SK-N-SH (cell line): ENCODE data around the gene ALOXE3. TPM values are rescaled to one million over a fixed set of nuclear protein-coding genes. Genes with fewer than 3 reads are reported as not detected.
A peak's percentile ranks its signal among the peaks of the same experiment; 100 is the strongest.

Experiments
- CTCF ChIA-PET: fragments of 300-600, 350-600 bp; formaldehyde crosslinking; extraction: SDS; loops from one replicate; lab custom pipeline; 2021; lab: Yijun Ruan, JAX
- POLR2A ChIA-PET: fragments of 350-600 bp; sonication (Branson Sonifier 250); formaldehyde crosslinking; extraction: SDS; loops from one replicate; lab custom pipeline; 2020; ENCODE audit warnings: antibody characterized with exemption, inconsistent platforms; lab: Yijun Ruan, JAX
- DNase-seq: peaks from one replicate; pipeline ENCODE4 v3.0.0; 2012
- H2AFZ ChIP-seq: fragments of 200-600 bp; sonication (generic); 2 replicates; pipeline ENCODE4 v1.8.1; 2016; ENCODE audit warnings: antibody characterized with exemption, mild to moderate bottlenecking, low read depth
- H3F3A ChIP-seq: fragments of 200-600 bp; sonication (generic); replicated peaks from 2 replicates; pipeline ENCODE3; 2016; ENCODE audit warnings: antibody characterized with exemption, mild to moderate bottlenecking; ENCODE audit not compliant: insufficient read depth
- H3K27ac ChIP-seq, 2 experiments: fragments of 200-500 bp in 1 of 2; fragments of 200-600 bp in 1 of 2; sonication (Bioruptor generic) in 1 of 2; sonication (generic), shearing (Covaris generic) in 1 of 2; 2 replicates each; pipeline versions ENCODE4 v1.5.1 to v1.6.1; 2014 to 2016; ENCODE audit warnings: low read depth in 2 of 2, inconsistent platforms in 1 of 2, low read length in 1 of 2, mild to moderate bottlenecking in 1 of 2, mixed read lengths in 1 of 2
- H3K27me3 ChIP-seq: fragments of 200-600 bp; sonication (generic), shearing (Covaris generic); 2 replicates; pipeline ENCODE4 v1.6.1; 2016; ENCODE audit warnings: mixed run types; ENCODE audit not compliant: insufficient read depth
- H3K36me3 ChIP-seq, 2 experiments: fragments of 200-500 bp in 1 of 2; fragments of 200-600 bp in 1 of 2; sonication (Bioruptor generic) in 1 of 2; sonication (generic) in 1 of 2; replicated peaks in 1 of 2; 2 replicates each; pipeline versions ENCODE3 to v1.5.1; 2014 to 2016; ENCODE audit warnings: low read length in 1 of 2, mild to moderate bottlenecking in 1 of 2; ENCODE audit not compliant: insufficient read depth in 2 of 2, control insufficient read depth in 1 of 2
- H3K4me1 ChIP-seq, 2 experiments: fragments of 200-500 bp in 1 of 2; fragments of 200-600 bp in 1 of 2; sonication (Bioruptor generic) in 1 of 2; sonication (generic), shearing (Covaris generic) in 1 of 2; 2 replicates each; pipeline versions ENCODE4 v1.5.1 to v1.6.1; 2014 to 2016; ENCODE audit warnings: low read depth in 1 of 2, low read length in 1 of 2, mixed run types in 1 of 2; ENCODE audit not compliant: insufficient read depth in 2 of 2, control insufficient read depth in 1 of 2
- H3K4me2 ChIP-seq: fragments of 200-600 bp; sonication (generic), shearing (Covaris generic); 2 replicates; pipeline ENCODE4 v1.6.1; 2017; ENCODE audit warnings: mixed run types
- H3K4me3 ChIP-seq, 2 experiments: fragments of 200-500 bp in 1 of 2; fragments of 200-600 bp in 1 of 2; sonication (Bioruptor generic) in 1 of 2; sonication (generic), shearing (Covaris generic) in 1 of 2; 2 replicates each; pipeline versions ENCODE4 v1.5.1 to v1.8.1; 2014 to 2016; ENCODE audit warnings: low read depth in 2 of 2, inconsistent platforms in 1 of 2, low read length in 1 of 2, mild to moderate bottlenecking in 1 of 2, mixed read lengths in 1 of 2, moderate library complexity in 1 of 2
- H3K79me2 ChIP-seq: fragments of 200-600 bp; sonication (generic); 2 replicates; pipeline ENCODE4 v1.8.1; 2017; ENCODE audit warnings: mild to moderate bottlenecking; ENCODE audit not compliant: insufficient read depth
- H3K9ac ChIP-seq: fragments of 200-600 bp; sonication (generic); 2 replicates; pipeline ENCODE4 v1.6.1; 2017; ENCODE audit warnings: mixed run types
- H3K9me2 ChIP-seq: fragments of 200-600 bp; sonication (generic); 2 replicates; pipeline ENCODE4 v1.6.1; 2017; ENCODE audit warnings: mixed run types
- H3K9me3 ChIP-seq: fragments of 200-600 bp; sonication (generic); 2 replicates; pipeline ENCODE4 v1.6.1; 2017; ENCODE audit warnings: mixed run types, mild to moderate bottlenecking, moderate library complexity
- H4K20me1 ChIP-seq: fragments of 200-600 bp; sonication (generic); 2 replicates; pipeline ENCODE4 v1.6.1; 2017; ENCODE audit warnings: mild to moderate bottlenecking, mixed run types; ENCODE audit not compliant: insufficient read depth
- ELF1 ChIP-seq: IDR thresholded peaks from 2 replicates; pipeline ENCODE4 v1.4.0; 2012
- FOXM1 ChIP-seq: IDR thresholded peaks from 2 replicates; pipeline ENCODE4 v1.4.0; 2012; ENCODE audit warnings: low read depth, mild to moderate bottlenecking
- MXI1 ChIP-seq: IDR thresholded peaks from 2 replicates; pipeline ENCODE4 v1.6.1; 2012; ENCODE audit warnings: mild to moderate bottlenecking, low read depth, low read length, improper control_type of control experiment
- POLR2AphosphoS5 ChIP-seq: IDR thresholded peaks from 2 replicates; pipeline ENCODE4 v1.6.1; 2012; ENCODE audit warnings: low read depth, low read length
- SIN3A ChIP-seq: IDR thresholded peaks from 2 replicates; pipeline ENCODE4 v1.6.1; 2012; ENCODE audit warnings: low read depth, mild to moderate bottlenecking, low read length, moderate library complexity, borderline replicate concordance
- WGBS: methylation state at CpG from one replicate; pipeline ENCODE4 v1.1.6; 2017; ENCODE audit warnings: low lambda C conversion rate; 5-methylcytosine and 5-hydroxymethylcytosine counted together
- polyA plus RNA-seq, 3 experiments: library from polyadenylated mRNA; depleted of rRNA; stranded (reverse); fragments of >200 nt; gene quantifications; 2 replicates each; pipeline ENCODE4 v1.2.3, GENCODE V29; 2012
- TF ChIP-seq, protein P1 (sequence below): IDR thresholded peaks from 2 replicates; pipeline ENCODE4 v1.4.0; 2012; ENCODE audit warnings: low read depth
- TF ChIP-seq, protein P2 (sequence below): fragments of 150-350 bp; IDR thresholded peaks from 2 replicates; pipeline ENCODE4 v1.6.1; 2017; ENCODE audit warnings: antibody characterized with exemption, low read length, low read depth, borderline replicate concordance
- TF ChIP-seq, protein P3 (sequence below): fragments of 150-350 bp; IDR thresholded peaks from 2 replicates; pipeline ENCODE4 v1.6.1; 2016; ENCODE audit warnings: mild to moderate bottlenecking, low read depth, low read length
- TF ChIP-seq, protein P4 (sequence below): fragments of 200-600 bp; sonication (generic); IDR thresholded peaks from 2 replicates; pipeline ENCODE4 v1.6.1; 2017; ENCODE audit warnings: antibody characterized with exemption, mild to moderate bottlenecking, moderate library complexity
- TF ChIP-seq, protein P5 (sequence below): IDR thresholded peaks from 2 replicates; pipeline ENCODE4; 2012

ALOXE3 gene
- polyA plus RNA-seq, 1 of the 3 experiments (the other 2 are of a cell fraction), result 0.46 TPM

DNA sequence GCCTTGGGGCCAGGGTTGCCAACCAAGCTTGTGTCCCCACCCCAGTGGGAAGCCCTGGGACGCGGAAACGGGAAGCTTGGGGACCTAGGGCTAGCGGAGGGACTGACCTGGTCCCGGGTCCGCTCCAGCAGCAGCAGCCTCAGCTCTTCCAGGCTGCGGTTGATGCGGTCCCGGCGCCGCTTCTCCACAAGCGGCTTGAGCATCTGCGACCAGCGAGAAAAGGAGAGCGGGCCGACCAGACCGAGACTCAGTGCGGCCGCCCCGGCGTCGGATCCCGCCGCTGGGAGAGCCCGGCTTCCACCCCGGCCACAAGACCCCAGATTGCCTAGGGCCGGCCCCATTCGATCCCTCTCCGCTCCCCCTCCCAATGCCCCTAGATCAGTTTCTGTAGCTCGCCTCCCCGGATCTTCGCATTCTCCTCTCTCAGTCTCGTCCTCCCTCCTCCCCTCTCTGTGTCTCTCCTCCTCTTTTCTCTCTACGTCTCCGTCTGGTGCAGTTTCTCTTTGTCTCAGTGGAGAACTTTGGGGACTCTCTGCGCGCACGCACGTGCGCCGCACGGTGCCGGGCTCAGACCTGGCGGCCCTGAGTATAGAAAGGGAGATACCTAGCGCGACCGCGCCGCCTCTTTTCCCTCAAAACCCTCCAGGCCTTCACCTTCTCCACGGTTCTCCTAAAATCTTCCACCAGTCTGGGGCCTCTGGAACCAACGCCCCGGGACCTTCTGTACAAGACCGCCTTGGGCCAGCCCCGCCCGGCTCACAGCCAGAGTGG is 4.8 kb upstream of the ALOXE3 start:
- ChIA-PET POLR2A (interaction anchor here (1.4 to 1.6 kb wide), 3 partner anchors 40 to 69 kb away, joined by 3 to 7 read pairs (median 5); partner anchors contain the start of gene VAMP2), CTCF (interaction anchor here (0.8 to 3.8 kb wide), 16 partner anchors 15 to 100 kb away, joined by 3 to 41 read pairs (median 6); partner anchors contain the start of gene PER1)
- DNase-seq, result peak; percentile 48
- peaks cover 42% of the 10 kb centered on the region for H3F3A ChIP-seq
- no peaks in the 10 kb centered on the region for H3K9me2 ChIP-seq
- TF ChIP-seq ELF1 (no peak), MXI1 (peak; percentile 48; the same call in 1 of the 2 replicates), SIN3A (no peak)
- TF ChIP-seq, protein P1, sequence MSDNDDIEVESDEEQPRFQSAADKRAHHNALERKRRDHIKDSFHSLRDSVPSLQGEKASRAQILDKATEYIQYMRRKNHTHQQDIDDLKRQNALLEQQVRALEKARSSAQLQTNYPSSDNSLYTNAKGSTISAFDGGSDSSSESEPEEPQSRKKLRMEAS, result peak; percentile 86
- no peaks in the 10 kb centered on the region for H3K9me3 ChIP-seq
- peak overlapping the region; percentile 53; the same call in 1 of the 2 replicates for H3K9ac ChIP-seq
- H3K36me3 ChIP-seq, result no peaks in the 10 kb centered on the region
- H3K4me1 ChIP-seq, result peaks cover 0 to 36% of the 10 kb centered on the region in 2 experiments; a peak in 2 of 4 replicates
- H3K27ac ChIP-seq, result peak overlapping the region in 1 of 2 experiments; percentile 2; a peak in 2 of 4 replicates
- H4K20me1 ChIP-seq, result peaks cover 15% of the 10 kb centered on the region
- H3K79me2 ChIP-seq, result no peaks in the 10 kb centered on the region
- under 1% methylated on average over 38 of the region's 55 CpGs for WGBS
- peak overlapping the region; percentile 53 to 81 for H3K4me3 ChIP-seq
- peak overlapping the region; percentile 97 for H3K4me2 ChIP-seq
- H2AFZ ChIP-seq, result peak overlapping the region; percentile 78
- H3K27me3 ChIP-seq, result no peaks in the 10 kb centered on the region

DNA sequence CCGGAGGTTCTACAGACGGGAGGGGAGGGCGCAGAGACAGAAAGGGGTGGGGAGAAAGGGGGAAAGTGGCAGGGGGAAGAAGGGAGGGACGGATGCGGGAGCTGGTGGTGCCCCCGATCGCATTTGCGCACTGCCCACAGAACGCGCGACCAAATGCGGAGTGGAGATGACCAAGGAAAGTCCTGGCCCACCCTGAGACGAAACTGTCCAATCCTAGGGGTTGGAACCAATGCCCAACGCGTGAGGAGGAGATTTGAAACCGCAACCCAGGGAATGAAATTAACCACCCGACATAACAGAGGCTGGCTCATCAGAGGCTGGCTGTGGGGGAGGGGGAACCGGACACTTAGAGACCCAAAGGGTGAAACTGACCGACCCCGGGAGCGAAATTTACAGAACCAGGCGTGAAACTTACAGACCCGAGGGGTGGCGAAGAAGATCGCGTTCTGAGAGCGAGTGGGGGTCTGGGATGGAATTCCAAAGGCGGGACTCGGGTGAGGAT is 4.2 kb upstream of the ALOXE3 start:
- H3K36me3 ChIP-seq, result no peaks in the 10 kb centered on the region
- TF ChIP-seq, protein P2, sequence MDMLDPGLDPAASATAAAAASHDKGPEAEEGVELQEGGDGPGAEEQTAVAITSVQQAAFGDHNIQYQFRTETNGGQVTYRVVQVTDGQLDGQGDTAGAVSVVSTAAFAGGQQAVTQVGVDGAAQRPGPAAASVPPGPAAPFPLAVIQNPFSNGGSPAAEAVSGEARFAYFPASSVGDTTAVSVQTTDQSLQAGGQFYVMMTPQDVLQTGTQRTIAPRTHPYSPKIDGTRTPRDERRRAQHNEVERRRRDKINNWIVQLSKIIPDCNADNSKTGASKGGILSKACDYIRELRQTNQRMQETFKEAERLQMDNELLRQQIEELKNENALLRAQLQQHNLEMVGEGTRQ, result no peak
- TF ChIP-seq POLR2AphosphoS5 (no peak), ELF1 (no peak), FOXM1 (no peak)
- TF ChIP-seq, protein P3, sequence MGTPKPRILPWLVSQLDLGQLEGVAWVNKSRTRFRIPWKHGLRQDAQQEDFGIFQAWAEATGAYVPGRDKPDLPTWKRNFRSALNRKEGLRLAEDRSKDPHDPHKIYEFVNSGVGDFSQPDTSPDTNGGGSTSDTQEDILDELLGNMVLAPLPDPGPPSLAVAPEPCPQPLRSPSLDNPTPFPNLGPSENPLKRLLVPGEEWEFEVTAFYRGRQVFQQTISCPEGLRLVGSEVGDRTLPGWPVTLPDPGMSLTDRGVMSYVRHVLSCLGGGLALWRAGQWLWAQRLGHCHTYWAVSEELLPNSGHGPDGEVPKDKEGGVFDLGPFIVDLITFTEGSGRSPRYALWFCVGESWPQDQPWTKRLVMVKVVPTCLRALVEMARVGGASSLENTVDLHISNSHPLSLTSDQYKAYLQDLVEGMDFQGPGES, result no peak
- TF ChIP-seq, protein P4, sequence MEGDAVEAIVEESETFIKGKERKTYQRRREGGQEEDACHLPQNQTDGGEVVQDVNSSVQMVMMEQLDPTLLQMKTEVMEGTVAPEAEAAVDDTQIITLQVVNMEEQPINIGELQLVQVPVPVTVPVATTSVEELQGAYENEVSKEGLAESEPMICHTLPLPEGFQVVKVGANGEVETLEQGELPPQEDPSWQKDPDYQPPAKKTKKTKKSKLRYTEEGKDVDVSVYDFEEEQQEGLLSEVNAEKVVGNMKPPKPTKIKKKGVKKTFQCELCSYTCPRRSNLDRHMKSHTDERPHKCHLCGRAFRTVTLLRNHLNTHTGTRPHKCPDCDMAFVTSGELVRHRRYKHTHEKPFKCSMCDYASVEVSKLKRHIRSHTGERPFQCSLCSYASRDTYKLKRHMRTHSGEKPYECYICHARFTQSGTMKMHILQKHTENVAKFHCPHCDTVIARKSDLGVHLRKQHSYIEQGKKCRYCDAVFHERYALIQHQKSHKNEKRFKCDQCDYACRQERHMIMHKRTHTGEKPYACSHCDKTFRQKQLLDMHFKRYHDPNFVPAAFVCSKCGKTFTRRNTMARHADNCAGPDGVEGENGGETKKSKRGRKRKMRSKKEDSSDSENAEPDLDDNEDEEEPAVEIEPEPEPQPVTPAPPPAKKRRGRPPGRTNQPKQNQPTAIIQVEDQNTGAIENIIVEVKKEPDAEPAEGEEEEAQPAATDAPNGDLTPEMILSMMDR, result no peak
- TF ChIP-seq, protein P5, sequence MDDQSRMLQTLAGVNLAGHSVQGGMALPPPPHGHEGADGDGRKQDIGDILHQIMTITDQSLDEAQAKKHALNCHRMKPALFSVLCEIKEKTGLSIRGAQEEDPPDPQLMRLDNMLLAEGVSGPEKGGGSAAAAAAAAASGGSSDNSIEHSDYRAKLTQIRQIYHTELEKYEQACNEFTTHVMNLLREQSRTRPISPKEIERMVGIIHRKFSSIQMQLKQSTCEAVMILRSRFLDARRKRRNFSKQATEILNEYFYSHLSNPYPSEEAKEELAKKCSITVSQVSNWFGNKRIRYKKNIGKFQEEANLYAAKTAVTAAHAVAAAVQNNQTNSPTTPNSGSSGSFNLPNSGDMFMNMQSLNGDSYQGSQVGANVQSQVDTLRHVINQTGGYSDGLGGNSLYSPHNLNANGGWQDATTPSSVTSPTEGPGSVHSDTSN, result no peak
- TF ChIP-seq, protein P1, result peak; percentile 12; the same call in 1 of the 2 replicates
- H3K27me3 ChIP-seq, result no peaks in the 10 kb centered on the region
- no peaks in the 10 kb centered on the region for H3K9me3 ChIP-seq
- H3K79me2 ChIP-seq, result no peaks in the 10 kb centered on the region
- POLR2A ChIA-PET, result interaction anchor here (1.5 to 1.6 kb wide), 2 partner anchors 41 to 51 kb away, joined by 5 to 7 read pairs; partner anchors contain the start of gene VAMP2
- H3K9ac ChIP-seq, result peak overlapping the region; percentile 53; the same call in 1 of the 2 replicates
- H4K20me1 ChIP-seq, result peaks cover 15% of the 10 kb centered on the region
- no peaks in the 10 kb centered on the region for H3K9me2 ChIP-seq
- DNase-seq, result no peak
- peaks cover 0 to 41% of the 10 kb centered on the region in 2 experiments; a peak in 2 of 4 replicates for H3K4me1 ChIP-seq
- CTCF ChIA-PET, result interaction anchor here (0.6 to 3.8 kb wide), 18 partner anchors 10 to 100 kb away, joined by 3 to 41 read pairs (median 4); no protein-coding TSS in a partner anchor
- H2AFZ ChIP-seq, result peak overlapping the region; percentile 78
- H3K4me3 ChIP-seq, result peak overlapping the region; percentile 53 to 81
- H3K4me2 ChIP-seq, result peak overlapping the region; percentile 97
- 2% methylated on average over 28 of the region's 29 CpGs for WGBS
- peak overlapping the region; percentile 2 to 28; a peak in 2 of 4 replicates for H3K27ac ChIP-seq
- peaks cover 38% of the 10 kb centered on the region for H3F3A ChIP-seq
